ENCODE measurements around the gene REEP1.
A peak's percentile ranks its signal among the peaks of the same experiment; 100 is the strongest.

DNA sequence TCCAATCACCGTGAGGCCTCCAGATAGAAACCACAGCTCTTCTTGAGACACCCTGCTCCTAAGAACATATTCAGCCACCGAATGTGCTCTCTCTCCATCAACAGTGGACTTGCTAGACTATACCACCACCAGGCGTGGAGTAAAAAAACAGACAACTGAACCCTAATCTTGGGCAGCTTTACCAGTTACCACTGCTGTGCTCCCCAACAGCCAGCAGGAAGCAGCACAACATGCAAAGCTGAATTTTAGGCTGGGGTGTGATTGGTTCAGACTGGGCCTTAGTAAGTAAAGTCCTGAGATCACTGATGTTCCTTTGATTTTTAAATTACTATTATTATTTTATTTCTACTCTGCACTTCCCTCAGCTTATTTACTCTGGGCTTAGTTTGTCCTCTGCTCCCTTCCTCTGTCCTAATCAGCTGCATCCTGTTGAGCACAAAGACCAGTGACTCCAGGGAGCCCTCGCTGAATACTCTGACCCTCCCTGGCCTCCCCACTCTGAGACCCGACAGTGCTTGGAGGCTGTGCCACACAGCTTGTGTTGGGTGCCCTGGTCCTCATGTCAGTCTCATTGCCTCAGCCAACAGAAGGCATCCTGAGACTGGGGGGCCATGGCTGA lies 116.3 kb downstream of the REEP1 start:
- TF ChIP-seq, protein P1, sequence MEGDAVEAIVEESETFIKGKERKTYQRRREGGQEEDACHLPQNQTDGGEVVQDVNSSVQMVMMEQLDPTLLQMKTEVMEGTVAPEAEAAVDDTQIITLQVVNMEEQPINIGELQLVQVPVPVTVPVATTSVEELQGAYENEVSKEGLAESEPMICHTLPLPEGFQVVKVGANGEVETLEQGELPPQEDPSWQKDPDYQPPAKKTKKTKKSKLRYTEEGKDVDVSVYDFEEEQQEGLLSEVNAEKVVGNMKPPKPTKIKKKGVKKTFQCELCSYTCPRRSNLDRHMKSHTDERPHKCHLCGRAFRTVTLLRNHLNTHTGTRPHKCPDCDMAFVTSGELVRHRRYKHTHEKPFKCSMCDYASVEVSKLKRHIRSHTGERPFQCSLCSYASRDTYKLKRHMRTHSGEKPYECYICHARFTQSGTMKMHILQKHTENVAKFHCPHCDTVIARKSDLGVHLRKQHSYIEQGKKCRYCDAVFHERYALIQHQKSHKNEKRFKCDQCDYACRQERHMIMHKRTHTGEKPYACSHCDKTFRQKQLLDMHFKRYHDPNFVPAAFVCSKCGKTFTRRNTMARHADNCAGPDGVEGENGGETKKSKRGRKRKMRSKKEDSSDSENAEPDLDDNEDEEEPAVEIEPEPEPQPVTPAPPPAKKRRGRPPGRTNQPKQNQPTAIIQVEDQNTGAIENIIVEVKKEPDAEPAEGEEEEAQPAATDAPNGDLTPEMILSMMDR (IDR thresholded peaks at IDR 0.05) = peak in 5 of 7 experiments; percentile 87 to 97 (median 90)
- no peak for TF ChIP-seq POLR2A (IDR thresholded peaks at IDR 0.05)
